ENCODE data around the gene TLDC2. TPM values are rescaled to one million over a fixed set of nuclear protein-coding genes. Genes with fewer than 3 reads are reported as not detected.

TLDC2 gene
- total and polyA plus RNA-seq, 2 of the 8 experiments (the other 6 are each of a cell fraction or from before 2014, with no cell fraction given): 0.29 to 0.34 TPM

DNA sequence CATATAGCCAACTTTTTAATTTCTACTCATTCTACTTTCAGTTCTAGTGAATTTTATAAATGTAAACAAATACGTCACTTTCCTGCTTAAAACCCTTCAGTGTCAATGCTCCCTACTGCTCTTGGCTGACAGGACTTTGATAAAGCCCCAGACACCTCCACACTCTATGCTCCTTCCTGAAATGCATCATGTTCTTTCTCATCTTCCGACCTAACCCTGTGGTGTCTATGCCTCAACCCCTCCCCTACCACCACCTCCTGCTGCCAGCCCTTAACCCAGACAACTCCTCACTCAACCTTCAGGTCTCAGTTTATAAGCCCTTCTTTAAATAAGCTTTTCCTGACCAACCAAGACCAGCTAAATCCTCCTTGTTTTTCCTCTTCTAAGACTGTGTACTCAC lies 19.1 kb downstream of the TLDC2 start (continued):
- TF ChIP-seq, protein P1, sequence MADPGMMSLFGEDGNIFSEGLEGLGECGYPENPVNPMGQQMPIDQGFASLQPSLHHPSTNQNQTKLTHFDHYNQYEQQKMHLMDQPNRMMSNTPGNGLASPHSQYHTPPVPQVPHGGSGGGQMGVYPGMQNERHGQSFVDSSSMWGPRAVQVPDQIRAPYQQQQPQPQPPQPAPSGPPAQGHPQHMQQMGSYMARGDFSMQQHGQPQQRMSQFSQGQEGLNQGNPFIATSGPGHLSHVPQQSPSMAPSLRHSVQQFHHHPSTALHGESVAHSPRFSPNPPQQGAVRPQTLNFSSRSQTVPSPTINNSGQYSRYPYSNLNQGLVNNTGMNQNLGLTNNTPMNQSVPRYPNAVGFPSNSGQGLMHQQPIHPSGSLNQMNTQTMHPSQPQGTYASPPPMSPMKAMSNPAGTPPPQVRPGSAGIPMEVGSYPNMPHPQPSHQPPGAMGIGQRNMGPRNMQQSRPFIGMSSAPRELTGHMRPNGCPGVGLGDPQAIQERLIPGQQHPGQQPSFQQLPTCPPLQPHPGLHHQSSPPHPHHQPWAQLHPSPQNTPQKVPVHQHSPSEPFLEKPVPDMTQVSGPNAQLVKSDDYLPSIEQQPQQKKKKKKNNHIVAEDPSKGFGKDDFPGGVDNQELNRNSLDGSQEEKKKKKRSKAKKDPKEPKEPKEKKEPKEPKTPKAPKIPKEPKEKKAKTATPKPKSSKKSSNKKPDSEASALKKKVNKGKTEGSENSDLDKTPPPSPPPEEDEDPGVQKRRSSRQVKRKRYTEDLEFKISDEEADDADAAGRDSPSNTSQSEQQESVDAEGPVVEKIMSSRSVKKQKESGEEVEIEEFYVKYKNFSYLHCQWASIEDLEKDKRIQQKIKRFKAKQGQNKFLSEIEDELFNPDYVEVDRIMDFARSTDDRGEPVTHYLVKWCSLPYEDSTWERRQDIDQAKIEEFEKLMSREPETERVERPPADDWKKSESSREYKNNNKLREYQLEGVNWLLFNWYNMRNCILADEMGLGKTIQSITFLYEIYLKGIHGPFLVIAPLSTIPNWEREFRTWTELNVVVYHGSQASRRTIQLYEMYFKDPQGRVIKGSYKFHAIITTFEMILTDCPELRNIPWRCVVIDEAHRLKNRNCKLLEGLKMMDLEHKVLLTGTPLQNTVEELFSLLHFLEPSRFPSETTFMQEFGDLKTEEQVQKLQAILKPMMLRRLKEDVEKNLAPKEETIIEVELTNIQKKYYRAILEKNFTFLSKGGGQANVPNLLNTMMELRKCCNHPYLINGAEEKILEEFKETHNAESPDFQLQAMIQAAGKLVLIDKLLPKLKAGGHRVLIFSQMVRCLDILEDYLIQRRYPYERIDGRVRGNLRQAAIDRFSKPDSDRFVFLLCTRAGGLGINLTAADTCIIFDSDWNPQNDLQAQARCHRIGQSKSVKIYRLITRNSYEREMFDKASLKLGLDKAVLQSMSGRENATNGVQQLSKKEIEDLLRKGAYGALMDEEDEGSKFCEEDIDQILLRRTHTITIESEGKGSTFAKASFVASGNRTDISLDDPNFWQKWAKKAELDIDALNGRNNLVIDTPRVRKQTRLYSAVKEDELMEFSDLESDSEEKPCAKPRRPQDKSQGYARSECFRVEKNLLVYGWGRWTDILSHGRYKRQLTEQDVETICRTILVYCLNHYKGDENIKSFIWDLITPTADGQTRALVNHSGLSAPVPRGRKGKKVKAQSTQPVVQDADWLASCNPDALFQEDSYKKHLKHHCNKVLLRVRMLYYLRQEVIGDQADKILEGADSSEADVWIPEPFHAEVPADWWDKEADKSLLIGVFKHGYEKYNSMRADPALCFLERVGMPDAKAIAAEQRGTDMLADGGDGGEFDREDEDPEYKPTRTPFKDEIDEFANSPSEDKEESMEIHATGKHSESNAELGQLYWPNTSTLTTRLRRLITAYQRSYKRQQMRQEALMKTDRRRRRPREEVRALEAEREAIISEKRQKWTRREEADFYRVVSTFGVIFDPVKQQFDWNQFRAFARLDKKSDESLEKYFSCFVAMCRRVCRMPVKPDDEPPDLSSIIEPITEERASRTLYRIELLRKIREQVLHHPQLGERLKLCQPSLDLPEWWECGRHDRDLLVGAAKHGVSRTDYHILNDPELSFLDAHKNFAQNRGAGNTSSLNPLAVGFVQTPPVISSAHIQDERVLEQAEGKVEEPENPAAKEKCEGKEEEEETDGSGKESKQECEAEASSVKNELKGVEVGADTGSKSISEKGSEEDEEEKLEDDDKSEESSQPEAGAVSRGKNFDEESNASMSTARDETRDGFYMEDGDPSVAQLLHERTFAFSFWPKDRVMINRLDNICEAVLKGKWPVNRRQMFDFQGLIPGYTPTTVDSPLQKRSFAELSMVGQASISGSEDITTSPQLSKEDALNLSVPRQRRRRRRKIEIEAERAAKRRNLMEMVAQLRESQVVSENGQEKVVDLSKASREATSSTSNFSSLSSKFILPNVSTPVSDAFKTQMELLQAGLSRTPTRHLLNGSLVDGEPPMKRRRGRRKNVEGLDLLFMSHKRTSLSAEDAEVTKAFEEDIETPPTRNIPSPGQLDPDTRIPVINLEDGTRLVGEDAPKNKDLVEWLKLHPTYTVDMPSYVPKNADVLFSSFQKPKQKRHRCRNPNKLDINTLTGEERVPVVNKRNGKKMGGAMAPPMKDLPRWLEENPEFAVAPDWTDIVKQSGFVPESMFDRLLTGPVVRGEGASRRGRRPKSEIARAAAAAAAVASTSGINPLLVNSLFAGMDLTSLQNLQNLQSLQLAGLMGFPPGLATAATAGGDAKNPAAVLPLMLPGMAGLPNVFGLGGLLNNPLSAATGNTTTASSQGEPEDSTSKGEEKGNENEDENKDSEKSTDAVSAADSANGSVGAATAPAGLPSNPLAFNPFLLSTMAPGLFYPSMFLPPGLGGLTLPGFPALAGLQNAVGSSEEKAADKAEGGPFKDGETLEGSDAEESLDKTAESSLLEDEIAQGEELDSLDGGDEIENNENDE (IDR thresholded peaks at IDR 0.05; ENCODE audit: insufficient replicate concordance, low read length): no peak
- TF ChIP-seq RFX5 (IDR thresholded peaks at IDR 0.05; ENCODE audit: borderline replicate concordance, low read depth, low read length): no peak
- TF ChIP-seq SIRT6 (IDR thresholded peaks at IDR 0.05; ENCODE audit: low read length): no peak
- no peak for TF ChIP-seq CTBP2 (IDR thresholded peaks at IDR 0.05; ENCODE audit: borderline replicate concordance, insufficient read depth, insufficient read length, low read length)

Measured in H1 (cell line).